H1 (cell line): Measurements from ENCODE around the gene CIRBP. TPM values are rescaled to one million over a fixed set of nuclear protein-coding genes. Genes with fewer than 3 reads are reported as not detected.
A peak's percentile ranks its signal among the peaks of the same experiment; 100 is the strongest.

ENCODE experiments used
- CTCF ChIA-PET: fragments of 300-600 bp; sonication (Branson Sonifier 250); formaldehyde crosslinking; loops from one replicate; lab custom pipeline; 2021; ENCODE audit not compliant: partially characterized antibody; lab: Charles Lee
- POLR2A ChIA-PET: fragments of 300-600 bp; sonication (Branson Sonifier 250); formaldehyde crosslinking; loops from one replicate; lab custom pipeline; 2021; ENCODE audit warnings: inconsistent platforms; ENCODE audit not compliant: partially characterized antibody; lab: Charles Lee
- DNase-seq, 2 experiments: peaks; one replicate each; pipeline versions ENCODE4 v3.0.0 to v3.0.0-alpha.2; 2010 to 2022; ENCODE audit warnings: low spot score in 2 of 2, low read depth in 1 of 2, mixed read lengths in 1 of 2
- FAIRE-seq: peaks from 2 replicates; lab custom pipeline; 2011; peaks lifted over from hg19 to GRCh38; lab: Jason Lieb, UNC
- H2AFZ ChIP-seq: 2 replicates; pipeline ENCODE4 v1.8.1; 2012; ENCODE audit warnings: low read length, inconsistent platforms
- H2AK5ac ChIP-seq: 2 replicates; pipeline ENCODE4 v1.6.1; 2013; ENCODE audit warnings: low read depth, low read length
- H2BK120ac ChIP-seq: replicated peaks from 2 replicates; pipeline ENCODE3; 2013; ENCODE audit warnings: low read depth, low read length, inconsistent platforms
- H2BK12ac ChIP-seq: 2 replicates; pipeline ENCODE4 v1.6.1; 2013; ENCODE audit warnings: low read depth, low read length
- H2BK15ac ChIP-seq: 2 replicates; pipeline ENCODE4 v1.6.1; 2013; ENCODE audit warnings: low read length
- H2BK20ac ChIP-seq: 2 replicates; pipeline ENCODE4 v1.6.1; 2013; ENCODE audit warnings: low read length
- H2BK5ac ChIP-seq: 2 replicates; pipeline ENCODE4 v1.6.1; 2013; ENCODE audit warnings: low read depth, low read length
- H3K14ac ChIP-seq: 2 replicates; pipeline ENCODE4 v1.6.1; 2013; ENCODE audit warnings: inconsistent platforms; ENCODE audit not compliant: insufficient read length
- H3K18ac ChIP-seq: 2 replicates; pipeline ENCODE4 v1.6.1; 2013; ENCODE audit warnings: low read length; ENCODE audit errors: extremely low read depth
- H3K23ac ChIP-seq: 2 replicates; pipeline ENCODE4 v1.6.1; 2013; ENCODE audit warnings: inconsistent platforms; ENCODE audit not compliant: insufficient read length
- H3K23me2 ChIP-seq: 2 replicates; pipeline ENCODE4 v1.6.1; 2013; ENCODE audit warnings: low read depth, low read length
- H3K27ac ChIP-seq: 2 replicates; pipeline ENCODE4 v1.6.1; 2011; ENCODE audit warnings: low read depth, low read length, inconsistent platforms
- H3K27me3 ChIP-seq, 4 experiments: replicated peaks in 1 of 4; 1 replicate in 1 of 4; 2 replicates in 3 of 4; pipeline versions ENCODE4 v1.6.1 to v1.8.1; 2011 to 2013; ENCODE audit warnings: low read length in 3 of 4, mild to moderate bottlenecking in 3 of 4, inconsistent platforms in 2 of 4, mixed read lengths in 2 of 4, moderate library complexity in 1 of 4; ENCODE audit not compliant: control insufficient read depth in 3 of 4, insufficient read depth in 3 of 4; ENCODE audit errors: extremely low read depth in 1 of 4
- H3K36me3 ChIP-seq, 4 experiments: 2 replicates each; pipeline versions ENCODE4 v1.6.1 to v1.8.1; 2011 to 2013; ENCODE audit warnings: mild to moderate bottlenecking in 4 of 4, low read length in 3 of 4, moderate library complexity in 2 of 4, control low read depth in 1 of 4, inconsistent platforms in 1 of 4; ENCODE audit not compliant: insufficient read depth in 4 of 4, control insufficient read depth in 2 of 4
- H3K4ac ChIP-seq: replicated peaks from 2 replicates; pipeline ENCODE3; 2013; ENCODE audit warnings: low read length, low read depth, mixed read lengths, inconsistent platforms; ENCODE audit not compliant: insufficient read length
- H3K4me1 ChIP-seq, 4 experiments: replicated peaks in 1 of 4; 1 replicate in 1 of 4; 2 replicates in 3 of 4; pipeline versions ENCODE4 v1.6.1 to v1.8.1; 2011 to 2013; ENCODE audit warnings: low read length in 3 of 4, inconsistent platforms in 2 of 4, mixed read lengths in 1 of 4; ENCODE audit not compliant: insufficient read depth in 4 of 4, control insufficient read depth in 3 of 4
- H3K4me2 ChIP-seq, 2 experiments: 2 replicates each; pipeline versions ENCODE4 v1.6.1 to v1.8.1; 2011 to 2013; ENCODE audit warnings: low read depth in 2 of 2, low read length in 2 of 2, control low read depth in 1 of 2, inconsistent platforms in 1 of 2, mild to moderate bottlenecking in 1 of 2; ENCODE audit not compliant: insufficient read depth in 1 of 2
- H3K4me3 ChIP-seq, 4 experiments: fragments of 200-600, 300-600 bp in 1 of 4; sonication (generic), shearing (Covaris generic), sonication (Bioruptor Twin) in 1 of 4; 2 replicates each; pipeline versions ENCODE4 v1.5.1 to v1.8.1; 2011 to 2016; ENCODE audit warnings: low read length in 4 of 4, low read depth in 3 of 4, control low read depth in 2 of 4, inconsistent platforms in 2 of 4, mild to moderate bottlenecking in 2 of 4, mixed read lengths in 1 of 4, moderate library complexity in 1 of 4; ENCODE audit not compliant: insufficient read depth in 2 of 4; ENCODE audit errors: extremely low read depth in 1 of 4
- H3K56ac ChIP-seq: replicated peaks from 2 replicates; pipeline ENCODE3; 2013; ENCODE audit warnings: low read depth, mild to moderate bottlenecking, mixed read lengths, low read length, inconsistent platforms; ENCODE audit not compliant: insufficient read length
- H3K79me1 ChIP-seq: 2 replicates; pipeline ENCODE4 v1.6.1; 2013; ENCODE audit warnings: low read depth, low read length, control low read depth
- H3K79me2 ChIP-seq, 2 experiments: 2 replicates each; pipeline versions ENCODE4 v1.6.1 to v1.8.1; 2012 to 2013; ENCODE audit warnings: low read length in 2 of 2, mild to moderate bottlenecking in 2 of 2, inconsistent platforms in 1 of 2; ENCODE audit not compliant: insufficient read depth in 2 of 2, control insufficient read depth in 1 of 2
- H3K9ac ChIP-seq, 4 experiments: replicated peaks in 1 of 4; 1 replicate in 1 of 4; 2 replicates in 3 of 4; pipeline versions ENCODE4 v1.6.1 to v1.8.1; 2011 to 2013; ENCODE audit warnings: low read depth in 3 of 4, low read length in 3 of 4, control low read depth in 2 of 4, mild to moderate bottlenecking in 2 of 4, moderate library complexity in 2 of 4, inconsistent platforms in 1 of 4; ENCODE audit errors: extremely low read depth in 1 of 4
- H3K9me3 ChIP-seq, 2 experiments: 2 replicates each; pipeline versions ENCODE4 v1.6.1 to v1.8.1; 2012 to 2013; ENCODE audit warnings: mild to moderate bottlenecking in 2 of 2, moderate library complexity in 2 of 2, control low read depth in 1 of 2, inconsistent platforms in 1 of 2, low read depth in 1 of 2, low read length in 1 of 2, mixed read lengths in 1 of 2; ENCODE audit not compliant: insufficient read depth in 2 of 2
- H4K20me1 ChIP-seq, 2 experiments: replicated peaks in 1 of 2; 2 replicates each; pipeline versions ENCODE3 to v1.8.1; 2011 to 2013; ENCODE audit warnings: inconsistent platforms in 2 of 2, low read length in 2 of 2, mild to moderate bottlenecking in 1 of 2; ENCODE audit not compliant: insufficient read depth in 2 of 2, control insufficient read depth in 1 of 2
- H4K5ac ChIP-seq: 2 replicates; pipeline ENCODE4 v1.6.1; 2013; ENCODE audit warnings: low read length, low read depth, mixed read lengths, inconsistent platforms; ENCODE audit not compliant: insufficient read length
- H4K8ac ChIP-seq: 2 replicates; pipeline ENCODE4 v1.8.0; 2013; ENCODE audit warnings: mild to moderate bottlenecking, moderate library complexity, low read length, inconsistent platforms; ENCODE audit not compliant: insufficient read depth; ENCODE audit errors: extremely low read depth
- H4K91ac ChIP-seq: replicated peaks from 2 replicates; pipeline ENCODE3; 2013; ENCODE audit warnings: low read length, mixed read lengths, inconsistent platforms; ENCODE audit not compliant: insufficient read length
- ASH2L ChIP-seq: fragments of 200-600, 300-600 bp; sonication (generic); IDR thresholded peaks from one replicate; pipeline ENCODE4 v1.7.1; 2017; ENCODE audit warnings: low read length
- ATF2 ChIP-seq: IDR thresholded peaks from 2 replicates; pipeline ENCODE4 v1.6.1; 2012; ENCODE audit warnings: low read length, inconsistent platforms
- BCL11A ChIP-seq, 2 experiments: IDR thresholded peaks; one replicate each; pipeline ENCODE4 v1.6.1; 2011; ENCODE audit warnings: low read depth in 2 of 2, low read length in 2 of 2, mild to moderate bottlenecking in 2 of 2
- BRCA1 ChIP-seq: IDR thresholded peaks from 2 replicates; pipeline ENCODE4 v1.6.1; 2012; ENCODE audit warnings: low read depth, low read length, improper control_type of control experiment
- CBX8 ChIP-seq: fragments of 300-800, 300-1000 bp; sonication (generic); IDR thresholded peaks from 2 replicates; pipeline ENCODE4 v1.7.1; 2016; ENCODE audit warnings: low read depth, low read length, borderline replicate concordance
- GABPA ChIP-seq: IDR thresholded peaks from 2 replicates; pipeline ENCODE4 v1.6.1; 2011; ENCODE audit warnings: mild to moderate bottlenecking, low read length, moderate library complexity, borderline replicate concordance; ENCODE audit not compliant: insufficient read depth
- JUN ChIP-seq: IDR thresholded peaks from 2 replicates; pipeline ENCODE4 v1.6.1; 2011; ENCODE audit warnings: low read depth, mild to moderate bottlenecking, improper control_type of control experiment, low read length
- RFX5 ChIP-seq: IDR thresholded peaks from 2 replicates; pipeline ENCODE4 v1.6.1; 2011; ENCODE audit warnings: low read depth, low read length, improper control_type of control experiment, borderline replicate concordance
- SP4 ChIP-seq: IDR thresholded peaks from 2 replicates; pipeline ENCODE4 v1.6.1; 2012; ENCODE audit warnings: low read length, inconsistent platforms
- TEAD4 ChIP-seq: IDR thresholded peaks from 2 replicates; pipeline ENCODE4 v1.6.1; 2012; ENCODE audit warnings: low read depth, low read length, inconsistent platforms, mixed read lengths
- YY1 ChIP-seq: IDR thresholded peaks from 2 replicates; pipeline ENCODE4 v1.6.1; 2011; ENCODE audit warnings: low read depth, mild to moderate bottlenecking, low read length
- WGBS, 2 experiments: shearing (Covaris generic) in 1 of 2; methylation state at CpG; one replicate each; pipeline versions ENCODE4 v1.1.6 to v1.1.7; 2013 to 2015; ENCODE audit warnings: low lambda C conversion rate in 2 of 2, mixed read lengths in 2 of 2, inconsistent platforms in 1 of 2, low coverage in 1 of 2, missing lambda C conversion rate in 1 of 2; ENCODE audit not compliant: insufficient replicate concordance in 2 of 2, insufficient coverage in 1 of 2, insufficient read length in 1 of 2; ENCODE audit errors: extremely low coverage in 1 of 2, missing lambda C conversion rate in 1 of 2; 5-methylcytosine and 5-hydroxymethylcytosine counted together
- polyA plus RNA-seq, 7 experiments: library from polyadenylated mRNA; depleted of rRNA in 3 of 7; stranded (reverse) in 5 of 7; unstranded in 2 of 7; fragments of >200 nt in 5 of 7; fragments of 200-250 nt in 2 of 7; gene quantifications; 1 replicate in 5 of 7; 2 replicates in 1 of 7; 4 replicates in 1 of 7; pipeline versions ENCODE4 v1.2.1 to v1.2.3, GENCODE V29; 2011 to 2013; ENCODE audit warnings: missing spikeins in 2 of 7, mixed read lengths in 2 of 7
- total RNA-seq: library from RNA; stranded (reverse); fragmentation: NEBNext Ultra II Directional; extraction: Animal tissue kit (Norgen Biotek cat#: 25700); gene quantifications from 2 replicates; pipeline ENCODE4 v1.2.1, GENCODE V29; 2021

The CIRBP gene
- total and polyA plus RNA-seq, 2 of the 8 experiments (the other 6 are each of a cell fraction or from before 2014, with no cell fraction given) = 175 to 199 TPM

GRCh38 chr19:1270854-1271527 lies 1.9 kb downstream of the CIRBP start:
- Histone ChIP-seq H3K18ac (no peak overlapping the region), H3K36me3 (peaks cover 33 to 46% (median 41%) of the 10 kb centered on the region in 4 experiments), H3K4me2 (peak overlapping the region; percentile 18 to 83; a peak in 3 of 4 replicates), H3K4me1 (peaks cover 4 to 46% (median 31%) of the 10 kb centered on the region in 4 experiments), H2BK5ac (peak overlapping the region; percentile 66; the same call in 1 of the 2 replicates), H3K27me3 (peaks cover 0 to 10% (median 5%) of the 10 kb centered on the region in 4 experiments; a peak in 4 of 7 replicates), H2BK15ac (no peak overlapping the region), H3K27ac (no peak overlapping the region), H3K56ac (no peak overlapping the region), H2BK12ac (no peak overlapping the region), H2AFZ (no peak overlapping the region), H3K4ac (no peak overlapping the region), H2BK20ac (no peak overlapping the region), H3K79me1 (peaks cover 17% of the 10 kb centered on the region), H2BK120ac (no peak overlapping the region), H2AK5ac (no peak overlapping the region), H3K9ac (peak overlapping the region in 1 of 4 experiments; percentile 20; a peak in 1 of 7 replicates), H3K23me2 (peaks cover 21% of the 10 kb centered on the region; the same call in 1 of the 2 replicates), H3K14ac (no peak overlapping the region), H3K4me3 (peak overlapping the region in 1 of 4 experiments; percentile 88; a peak in 2 of 8 replicates), H3K9me3 (no peaks in the 10 kb centered on the region), H4K5ac (no peak overlapping the region), H4K20me1 (peaks cover 7 to 25% of the 10 kb centered on the region in 2 experiments), H4K91ac (no peak overlapping the region), H3K79me2 (peaks cover 5 to 32% of the 10 kb centered on the region in 2 experiments), H3K23ac (no peak overlapping the region), H4K8ac (no peak overlapping the region)
- FAIRE-seq (no peak), DNase-seq (no peak)
- ChIA-PET CTCF (interaction anchor here (0.8 kb wide), 1 partner anchor 9 kb away, joined by 3 read pairs; no protein-coding TSS in a partner anchor), POLR2A (interaction anchor here (1.0 to 11.4 kb wide), 8 partner anchors 9 to 152 kb away, joined by 3 to 331 read pairs (median 3); partner anchors contain the start of gene CIRBP)
- WGBS, 2 experiments = 82% methylated on average over 19 of the region's 26 CpGs; no CpG with 5 or more reads in 1 of the 2 experiments
- TF ChIP-seq BRCA1 (no peak), YY1 (no peak), BCL11A (IDR thresholded peaks at IDR 0.05; ENCODE audit: low read depth in 2 of 2, low read length in 2 of 2) (no peak), CBX8 (no peak), JUN (no peak), TEAD4 (no peak), ATF2 (0 out of 2 replicates have a peak, but pooled peaks have one; percentile 10), GABPA (no peak), RFX5 (no peak), SP4 (no peak), ASH2L (no peak)
